ENCODE measurements around the gene PLOD1. TPM values are rescaled to one million over a fixed set of nuclear protein-coding genes. Genes with fewer than 3 reads are reported as not detected.

PLOD1 gene
- total and polyA plus RNA-seq, 4 donors: 48.0 to 82.9 (median 63.9) TPM

DNA sequence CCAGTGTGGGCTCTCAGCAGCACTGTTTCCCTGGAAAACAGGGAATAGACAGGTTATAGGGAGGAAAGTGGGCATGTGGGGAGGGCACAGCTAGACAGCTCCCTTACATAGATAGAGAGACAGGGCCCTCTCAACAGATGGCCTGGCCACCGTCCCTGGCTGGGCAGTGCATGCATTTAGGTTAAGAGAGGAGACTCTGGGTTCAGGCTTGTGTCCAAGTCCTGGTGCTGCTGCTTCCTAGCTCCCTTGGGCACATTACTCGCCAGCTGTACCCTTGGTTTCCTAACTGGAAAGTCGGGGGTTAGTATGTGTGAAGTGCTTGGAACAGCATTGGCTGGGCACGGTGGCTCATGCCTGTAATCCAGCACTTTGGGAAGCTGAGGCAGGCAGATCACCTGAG lies 9.1 kb downstream of the PLOD1 start:
- Histone ChIP-seq H3K4me1 (ENCODE audit: control insufficient read depth in 4 of 4, insufficient read depth in 4 of 4, low read length in 3 of 4) (peaks cover 4 to 21% (median 15%) of the 10 kb centered on the region in 4 donors), H3K9me3 (ENCODE audit: control insufficient read depth in 4 of 4, low read length in 3 of 4) (no peaks in the 10 kb centered on the region), H3K27ac (ENCODE audit: low read depth in 1 of 2, low read length in 2 of 2) (no peak overlapping the region), H3K27me3 (ENCODE audit: control insufficient read depth in 4 of 4, insufficient read depth in 4 of 4, low read length in 3 of 4) (no peaks in the 10 kb centered on the region), H3K9ac (ENCODE audit: low read depth in 1 of 2, low read length in 2 of 2) (no peak overlapping the region), H3K4me3 (ENCODE audit: low read depth in 1 of 3, low read length in 3 of 3) (no peak overlapping the region), H3K36me3 (ENCODE audit: control insufficient read depth in 4 of 4, insufficient read depth in 3 of 4, low read depth in 1 of 4, low read length in 3 of 4) (peaks cover 0 to 5% (median 2%) of the 10 kb centered on the region in 4 donors)
- 95% methylated on average over 4 of the region's 4 CpGs for WGBS
- no peak for DNase-seq (ENCODE audit: low spot score)
- TF ChIP-seq RAD21 (IDR thresholded peaks at IDR 0.05) (no peak), EGR1 (IDR thresholded peaks at IDR 0.05; ENCODE audit: low read depth in 2 of 2) (no peak), TAF1 (conservative IDR thresholded peaks at IDR 0.05) (no peak), CTCF (IDR thresholded peaks at IDR 0.05; ENCODE audit: low read depth, low read length, missing input control) (no peak), YY1 (IDR thresholded peaks at IDR 0.05) (no peak), FOXA1 (IDR thresholded peaks at IDR 0.05) (no peak), GABPA (IDR thresholded peaks at IDR 0.05 in 1 of 2, conservative IDR thresholded peaks at IDR 0.05 in 1 of 2) (no peak), ATF3 (IDR thresholded peaks at IDR 0.05) (no peak), SP1 (IDR thresholded peaks at IDR 0.05) (no peak), JUND (IDR thresholded peaks at IDR 0.05) (no peak), FOXA2 (IDR thresholded peaks at IDR 0.05) (no peak), MAX (IDR thresholded peaks at IDR 0.05) (no peak), HNF4G (IDR thresholded peaks at IDR 0.05) (no peak), NR2F2 (IDR thresholded peaks at IDR 0.05) (no peak), HNF4A (conservative IDR thresholded peaks at IDR 0.05) (no peak), RXRA (IDR thresholded peaks at IDR 0.05) (no peak)
- TF ChIP-seq, protein P1, sequence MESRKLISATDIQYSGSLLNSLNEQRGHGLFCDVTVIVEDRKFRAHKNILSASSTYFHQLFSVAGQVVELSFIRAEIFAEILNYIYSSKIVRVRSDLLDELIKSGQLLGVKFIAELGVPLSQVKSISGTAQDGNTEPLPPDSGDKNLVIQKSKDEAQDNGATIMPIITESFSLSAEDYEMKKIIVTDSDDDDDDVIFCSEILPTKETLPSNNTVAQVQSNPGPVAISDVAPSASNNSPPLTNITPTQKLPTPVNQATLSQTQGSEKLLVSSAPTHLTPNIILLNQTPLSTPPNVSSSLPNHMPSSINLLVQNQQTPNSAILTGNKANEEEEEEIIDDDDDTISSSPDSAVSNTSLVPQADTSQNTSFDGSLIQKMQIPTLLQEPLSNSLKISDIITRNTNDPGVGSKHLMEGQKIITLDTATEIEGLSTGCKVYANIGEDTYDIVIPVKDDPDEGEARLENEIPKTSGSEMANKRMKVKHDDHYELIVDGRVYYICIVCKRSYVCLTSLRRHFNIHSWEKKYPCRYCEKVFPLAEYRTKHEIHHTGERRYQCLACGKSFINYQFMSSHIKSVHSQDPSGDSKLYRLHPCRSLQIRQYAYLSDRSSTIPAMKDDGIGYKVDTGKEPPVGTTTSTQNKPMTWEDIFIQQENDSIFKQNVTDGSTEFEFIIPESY (IDR thresholded peaks at IDR 0.05): no peak

DNA sequence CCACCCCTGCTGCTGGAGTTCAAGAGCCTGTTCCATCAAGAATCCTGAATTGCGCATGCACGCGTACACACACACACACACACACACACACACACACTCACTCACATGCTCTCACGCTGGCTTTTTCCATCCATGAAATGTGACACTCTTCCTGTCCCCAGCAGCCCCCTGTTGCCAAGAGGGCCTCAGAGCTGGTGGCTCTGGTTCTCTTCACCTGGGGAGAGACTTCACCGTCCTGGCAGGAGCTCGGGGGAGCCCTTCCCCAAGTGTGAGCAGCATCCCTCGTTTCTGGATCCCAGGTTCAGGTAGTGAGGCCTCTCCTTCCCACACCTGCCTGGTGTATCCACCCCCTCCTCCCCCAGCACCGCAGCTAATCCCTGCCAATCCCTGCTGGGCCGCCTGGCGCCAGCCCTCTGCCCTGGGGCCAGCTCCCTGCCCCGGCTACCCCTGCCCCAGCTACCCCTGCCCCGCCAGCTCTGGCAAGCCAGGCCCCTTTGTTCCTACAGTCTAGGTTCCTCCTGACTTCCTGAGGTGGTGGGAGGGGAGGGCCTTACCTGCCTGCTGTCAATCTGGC lies 9.9 kb downstream of the PLOD1 start:
- Histone ChIP-seq H3K27me3 (ENCODE audit: control insufficient read depth in 4 of 4, insufficient read depth in 4 of 4, low read length in 3 of 4) (no peaks in the 10 kb centered on the region), H3K9me3 (ENCODE audit: control insufficient read depth in 4 of 4, low read length in 3 of 4) (no peaks in the 10 kb centered on the region), H3K9ac (ENCODE audit: low read depth in 1 of 2, low read length in 2 of 2) (no peak overlapping the region), H3K36me3 (ENCODE audit: control insufficient read depth in 4 of 4, insufficient read depth in 3 of 4, low read depth in 1 of 4, low read length in 3 of 4) (peaks cover 2 to 6% (median 4%) of the 10 kb centered on the region in 4 donors), H3K27ac (ENCODE audit: low read depth in 1 of 2, low read length in 2 of 2) (no peak overlapping the region), H3K4me3 (ENCODE audit: low read depth in 1 of 3, low read length in 3 of 3) (no peak overlapping the region), H3K4me1 (ENCODE audit: control insufficient read depth in 4 of 4, insufficient read depth in 4 of 4, low read length in 3 of 4) (peaks cover 4 to 13% (median 10%) of the 10 kb centered on the region in 4 donors)
- 83% methylated on average over 12 of the region's 12 CpGs for WGBS
- no peak for DNase-seq (ENCODE audit: low spot score)
- TF ChIP-seq FOXA1 (IDR thresholded peaks at IDR 0.05) (no peak), HNF4G (IDR thresholded peaks at IDR 0.05) (no peak), TAF1 (conservative IDR thresholded peaks at IDR 0.05) (no peak), HNF4A (conservative IDR thresholded peaks at IDR 0.05) (no peak), GABPA (IDR thresholded peaks at IDR 0.05 in 1 of 2, conservative IDR thresholded peaks at IDR 0.05 in 1 of 2) (no peak), JUND (IDR thresholded peaks at IDR 0.05) (no peak), NR2F2 (IDR thresholded peaks at IDR 0.05) (no peak), FOXA2 (IDR thresholded peaks at IDR 0.05) (no peak), CTCF (IDR thresholded peaks at IDR 0.05; ENCODE audit: low read depth, low read length, missing input control) (no peak), RAD21 (IDR thresholded peaks at IDR 0.05) (no peak), YY1 (IDR thresholded peaks at IDR 0.05) (no peak), SP1 (IDR thresholded peaks at IDR 0.05) (no peak), RXRA (IDR thresholded peaks at IDR 0.05) (no peak), EGR1 (IDR thresholded peaks at IDR 0.05; ENCODE audit: low read depth in 2 of 2) (no peak)
- TF ChIP-seq, protein P2, sequence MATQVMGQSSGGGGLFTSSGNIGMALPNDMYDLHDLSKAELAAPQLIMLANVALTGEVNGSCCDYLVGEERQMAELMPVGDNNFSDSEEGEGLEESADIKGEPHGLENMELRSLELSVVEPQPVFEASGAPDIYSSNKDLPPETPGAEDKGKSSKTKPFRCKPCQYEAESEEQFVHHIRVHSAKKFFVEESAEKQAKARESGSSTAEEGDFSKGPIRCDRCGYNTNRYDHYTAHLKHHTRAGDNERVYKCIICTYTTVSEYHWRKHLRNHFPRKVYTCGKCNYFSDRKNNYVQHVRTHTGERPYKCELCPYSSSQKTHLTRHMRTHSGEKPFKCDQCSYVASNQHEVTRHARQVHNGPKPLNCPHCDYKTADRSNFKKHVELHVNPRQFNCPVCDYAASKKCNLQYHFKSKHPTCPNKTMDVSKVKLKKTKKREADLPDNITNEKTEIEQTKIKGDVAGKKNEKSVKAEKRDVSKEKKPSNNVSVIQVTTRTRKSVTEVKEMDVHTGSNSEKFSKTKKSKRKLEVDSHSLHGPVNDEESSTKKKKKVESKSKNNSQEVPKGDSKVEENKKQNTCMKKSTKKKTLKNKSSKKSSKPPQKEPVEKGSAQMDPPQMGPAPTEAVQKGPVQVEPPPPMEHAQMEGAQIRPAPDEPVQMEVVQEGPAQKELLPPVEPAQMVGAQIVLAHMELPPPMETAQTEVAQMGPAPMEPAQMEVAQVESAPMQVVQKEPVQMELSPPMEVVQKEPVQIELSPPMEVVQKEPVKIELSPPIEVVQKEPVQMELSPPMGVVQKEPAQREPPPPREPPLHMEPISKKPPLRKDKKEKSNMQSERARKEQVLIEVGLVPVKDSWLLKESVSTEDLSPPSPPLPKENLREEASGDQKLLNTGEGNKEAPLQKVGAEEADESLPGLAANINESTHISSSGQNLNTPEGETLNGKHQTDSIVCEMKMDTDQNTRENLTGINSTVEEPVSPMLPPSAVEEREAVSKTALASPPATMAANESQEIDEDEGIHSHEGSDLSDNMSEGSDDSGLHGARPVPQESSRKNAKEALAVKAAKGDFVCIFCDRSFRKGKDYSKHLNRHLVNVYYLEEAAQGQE (IDR thresholded peaks at IDR 0.05): no peak
- TF ChIP-seq, protein P1 (IDR thresholded peaks at IDR 0.05): no peak
